Ectodermal cell (in vitro differentiated cells): Measurements from ENCODE around the gene MAK.

ENCODE experiments used
- H3K27ac ChIP-seq: 2 replicates; pipeline ENCODE4 v1.7.0; 2013; ENCODE audit warnings: mild to moderate bottlenecking, low read depth, low read length; ENCODE audit not compliant: insufficient read depth, poor library complexity, severe bottlenecking
- H3K27me3 ChIP-seq: 2 replicates; pipeline ENCODE4 v1.7.0; 2013; ENCODE audit warnings: mild to moderate bottlenecking, low read length; ENCODE audit not compliant: insufficient read depth, control insufficient read depth, poor library complexity, severe bottlenecking
- H3K36me3 ChIP-seq: one replicate; pipeline ENCODE4 v1.7.0; 2013; ENCODE audit warnings: low read length; ENCODE audit not compliant: control insufficient read depth, insufficient read depth
- H3K4me1 ChIP-seq: one replicate; pipeline ENCODE4 v1.7.0; 2013; ENCODE audit warnings: low read length; ENCODE audit not compliant: control insufficient read depth, insufficient read depth
- H3K4me3 ChIP-seq: 2 replicates; pipeline ENCODE4 v1.7.0; 2013; ENCODE audit warnings: low read depth, low read length, control low read depth; ENCODE audit not compliant: insufficient read depth
- H3K9me3 ChIP-seq: 2 replicates; pipeline ENCODE4 v1.7.0; 2013; ENCODE audit warnings: mild to moderate bottlenecking, low read length, moderate library complexity; ENCODE audit not compliant: control insufficient read depth
- WGBS, 2 experiments: methylation state at CpG; one replicate each; pipeline ENCODE4 v1.1.7; 2013; ENCODE audit warnings: missing lambda C conversion rate in 2 of 2; 5-methylcytosine and 5-hydroxymethylcytosine counted together

MAK gene

DNA sequence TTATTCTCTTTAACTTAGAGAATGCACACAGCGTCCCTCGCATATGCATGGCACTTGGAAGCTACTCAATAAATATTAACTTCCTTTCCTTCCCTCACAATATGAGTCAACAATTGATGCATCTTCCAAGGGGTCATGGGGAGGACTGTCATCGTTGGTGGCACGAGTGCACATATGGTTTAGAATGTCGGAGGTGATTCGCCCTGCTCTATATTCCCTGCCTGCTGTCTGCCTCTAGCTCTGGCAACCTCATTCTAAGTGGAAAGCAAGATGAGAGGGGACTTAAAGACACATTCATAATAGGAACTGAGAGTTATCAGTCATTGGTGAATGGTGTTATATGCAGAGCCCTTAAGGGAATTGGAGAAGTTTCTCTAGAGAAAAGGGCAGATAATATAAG, 44.6 kb downstream of the MAK start:
- no peak overlapping the region for H3K27ac ChIP-seq
- no peaks in the 10 kb centered on the region for H3K36me3 ChIP-seq
- WGBS, 2 experiments, result 93 to 99% methylated on average over 6 of the region's 6 CpGs
- H3K4me1 ChIP-seq, result no peaks in the 10 kb centered on the region
- H3K9me3 ChIP-seq, result no peaks in the 10 kb centered on the region
- H3K4me3 ChIP-seq, result no peak overlapping the region
- no peaks in the 10 kb centered on the region for H3K27me3 ChIP-seq

GRCh38 chr6:10793035-10793434, 45.3 kb downstream of the MAK start:
- WGBS, 2 experiments, result 92 to 98% methylated on average over 3 of the region's 3 CpGs

GRCh38 chr6:10792101-10792500, 46.2 kb downstream of the MAK start:
- Histone ChIP-seq H3K27me3 (no peaks in the 10 kb centered on the region), H3K4me1 (no peaks in the 10 kb centered on the region), H3K9me3 (no peaks in the 10 kb centered on the region), H3K36me3 (no peaks in the 10 kb centered on the region), H3K27ac (no peak overlapping the region), H3K4me3 (no peak overlapping the region)
- 88 to 92% methylated on average over 5 of the region's 5 CpGs for WGBS, 2 experiments

More at GRCh38 chr6:10793035-10793434, 45.3 kb downstream of the MAK start:
- no peak overlapping the region for H3K4me3 ChIP-seq
- H3K4me1 ChIP-seq, result no peaks in the 10 kb centered on the region
- H3K9me3 ChIP-seq, result no peaks in the 10 kb centered on the region
- H3K27ac ChIP-seq, result no peak overlapping the region
- H3K27me3 ChIP-seq, result no peaks in the 10 kb centered on the region
- no peaks in the 10 kb centered on the region for H3K36me3 ChIP-seq

- Histone ChIP-seq H3K4me3 (no peak overlapping the region), H3K27me3 (no peaks in the 10 kb centered on the region), H3K4me1 (no peaks in the 10 kb centered on the region), H3K27ac (no peak overlapping the region), H3K36me3 (no peaks in the 10 kb centered on the region), H3K9me3 (no peaks in the 10 kb centered on the region)
- 96 to 98% methylated on average over 5 of the region's 5 CpGs for WGBS, 2 experiments
Measured at GRCh38 chr6:10791673-10792072, 46.7 kb downstream of the MAK start.

DNA sequence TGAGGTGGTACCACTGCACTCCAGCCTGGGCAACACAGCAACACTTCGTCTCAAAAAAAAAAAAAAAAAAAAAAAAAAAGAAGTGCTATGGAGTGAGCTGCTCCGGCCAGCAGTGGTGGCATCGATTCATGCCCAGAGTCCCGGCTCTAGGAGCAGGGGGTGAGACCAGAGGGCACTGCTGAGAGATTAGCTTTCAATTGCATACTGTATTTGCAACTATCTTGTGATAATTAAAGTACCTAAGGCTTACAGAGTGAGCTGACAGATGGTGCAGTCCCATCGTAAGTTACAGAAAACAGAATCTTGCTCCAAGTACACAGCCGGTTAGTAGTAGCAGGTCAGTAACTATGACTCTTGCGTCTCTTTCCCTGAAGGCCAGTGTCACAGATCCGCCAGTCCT, 59.3 kb downstream of the MAK start:
- Histone ChIP-seq H3K36me3 (peaks cover 6% of the 10 kb centered on the region), H3K9me3 (no peaks in the 10 kb centered on the region), H3K4me3 (no peak overlapping the region), H3K27me3 (no peaks in the 10 kb centered on the region), H3K27ac (no peak overlapping the region), H3K4me1 (no peaks in the 10 kb centered on the region)
- 95 to 97% methylated on average over 8 of the region's 8 CpGs for WGBS, 2 experiments

DNA sequence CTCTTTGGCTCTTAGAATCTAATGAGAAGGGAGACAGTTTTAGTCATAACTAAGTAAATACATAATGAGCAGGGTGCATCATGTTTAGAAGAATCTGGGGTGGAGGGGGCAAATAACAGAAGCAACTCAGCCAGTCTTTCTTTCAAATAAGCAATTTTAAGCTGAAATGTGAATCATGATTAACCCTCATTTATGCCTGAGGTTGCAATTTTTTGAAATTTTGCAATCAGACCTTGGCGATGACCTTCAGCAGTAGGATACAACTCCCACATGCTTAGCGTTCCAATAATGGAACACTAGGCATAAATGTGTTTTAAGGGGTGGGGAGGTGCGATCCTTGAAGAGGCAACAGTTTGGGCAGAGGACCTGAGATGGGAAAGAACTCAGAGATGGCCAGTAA, 60.1 kb downstream of the MAK start:
- Histone ChIP-seq H3K36me3 (peaks cover 6% of the 10 kb centered on the region), H3K27ac (no peak overlapping the region), H3K4me1 (no peaks in the 10 kb centered on the region), H3K4me3 (no peak overlapping the region), H3K27me3 (no peaks in the 10 kb centered on the region), H3K9me3 (no peaks in the 10 kb centered on the region)
- WGBS, 2 experiments, result 99 to 100% methylated on average over 3 of the region's 3 CpGs

GRCh38 chr6:10771371-10771894, 66.9 kb downstream of the MAK start:
- peaks cover 6% of the 10 kb centered on the region for H3K36me3 ChIP-seq
- 91% methylated on average over 12 of the region's 12 CpGs for WGBS, 2 experiments
- no peaks in the 10 kb centered on the region for H3K4me1 ChIP-seq
- no peaks in the 10 kb centered on the region for H3K27me3 ChIP-seq
- no peak overlapping the region for H3K27ac ChIP-seq
- no peaks in the 10 kb centered on the region for H3K9me3 ChIP-seq
- H3K4me3 ChIP-seq, result no peak overlapping the region

DNA sequence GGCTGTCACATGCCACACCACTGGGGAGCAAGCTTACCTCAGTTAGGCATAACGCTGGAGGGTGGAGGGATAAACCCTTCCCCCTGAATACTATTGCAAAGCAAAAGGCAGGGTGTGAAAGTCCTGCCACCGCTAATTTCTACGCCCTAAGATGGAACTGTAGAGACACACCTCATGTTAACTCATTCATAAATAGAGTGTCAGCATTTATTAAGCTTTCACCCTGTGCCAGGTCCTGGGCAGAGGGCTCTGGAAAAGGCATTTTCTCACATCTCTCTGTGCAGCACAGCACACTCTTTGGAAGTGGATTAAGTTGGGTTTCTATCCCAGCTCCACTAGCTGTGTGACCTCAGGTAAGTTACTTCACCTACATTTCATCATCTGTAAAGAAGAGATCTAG, 68.9 kb downstream of the MAK start:
- WGBS, 2 experiments, result 95 to 96% methylated on average over 3 of the region's 3 CpGs
- Histone ChIP-seq H3K36me3 (no peaks in the 10 kb centered on the region), H3K4me1 (no peaks in the 10 kb centered on the region), H3K27me3 (no peaks in the 10 kb centered on the region), H3K9me3 (no peaks in the 10 kb centered on the region), H3K4me3 (no peak overlapping the region), H3K27ac (no peak overlapping the region)

DNA sequence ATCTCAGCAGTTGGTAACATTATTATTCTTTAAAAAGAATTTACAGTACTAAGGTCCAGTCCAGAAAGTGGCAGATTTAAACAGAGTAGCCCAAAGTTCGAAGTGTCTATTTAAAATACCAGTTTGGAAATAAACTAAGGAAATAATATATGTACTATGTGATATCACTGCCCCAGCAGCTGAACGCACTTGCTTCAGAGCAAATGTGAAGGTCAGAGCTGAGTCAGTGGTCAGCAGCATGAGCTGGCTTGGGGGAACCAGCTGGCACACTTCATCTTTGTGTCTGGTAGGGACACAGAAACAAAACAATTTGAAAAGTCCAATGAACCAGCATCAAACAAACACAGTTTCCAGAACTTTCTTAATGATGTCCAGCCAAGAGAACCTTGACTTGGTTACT, 75.3 kb downstream of the MAK start:
- no peaks in the 10 kb centered on the region for H3K9me3 ChIP-seq
- H3K27me3 ChIP-seq, result no peaks in the 10 kb centered on the region
- peaks cover 5% of the 10 kb centered on the region for H3K36me3 ChIP-seq
- WGBS, 2 experiments, result 91 to 100% methylated on average over 1 to 2 of the region's 2 CpGs
- H3K4me1 ChIP-seq, result no peaks in the 10 kb centered on the region
- no peak overlapping the region for H3K27ac ChIP-seq
- H3K4me3 ChIP-seq, result no peak overlapping the region

GRCh38 chr6:10759884-10760329, 78.4 kb downstream of the MAK start:
- Histone ChIP-seq H3K36me3 (peaks cover 10% of the 10 kb centered on the region), H3K9me3 (no peaks in the 10 kb centered on the region), H3K4me1 (no peaks in the 10 kb centered on the region), H3K27ac (no peak overlapping the region), H3K27me3 (no peaks in the 10 kb centered on the region), H3K4me3 (no peak overlapping the region)
- 92% methylated on average over 6 of the region's 6 CpGs for WGBS, 2 experiments

DNA sequence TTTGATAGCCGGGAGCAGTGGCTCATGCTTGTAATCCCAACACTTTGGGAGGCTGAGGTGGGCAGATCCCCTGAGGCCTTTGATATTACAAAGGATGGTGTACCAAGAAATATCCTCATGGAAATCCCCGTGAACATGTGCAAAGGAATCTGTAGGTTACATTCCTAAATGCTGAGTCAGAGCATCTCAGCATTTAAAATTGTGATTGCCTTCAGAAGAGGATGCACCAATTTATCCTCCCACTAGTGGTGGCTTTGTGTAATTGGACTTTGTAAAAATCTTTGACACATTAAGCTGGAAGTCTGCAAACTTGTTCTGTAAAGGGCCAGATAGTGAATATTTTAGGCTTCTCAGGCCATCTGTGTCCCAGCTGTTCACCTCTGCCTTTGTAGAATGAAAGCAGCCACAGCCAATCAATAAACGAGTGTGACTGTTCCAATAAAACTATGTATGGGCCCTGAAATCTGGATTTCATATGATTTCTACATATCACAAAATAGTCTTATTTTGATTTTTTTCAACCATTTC, 79.0 kb downstream of the MAK start:
- Histone ChIP-seq H3K27me3 (no peaks in the 10 kb centered on the region), H3K9me3 (no peaks in the 10 kb centered on the region), H3K27ac (no peak overlapping the region), H3K4me3 (no peak overlapping the region), H3K4me1 (no peaks in the 10 kb centered on the region), H3K36me3 (peaks cover 10% of the 10 kb centered on the region)
- 85 to 92% methylated on average over 3 of the region's 3 CpGs for WGBS, 2 experiments
